ENCODE measurements around the gene SCGB2A2. TPM values are rescaled to one million over a fixed set of nuclear protein-coding genes. Genes with fewer than 3 reads are reported as not detected.

SCGB2A2 gene
- polyA plus RNA-seq (2013, experiment 1 of 2), result not detected
- not detected for polyA plus RNA-seq (2013, experiment 2 of 2)

DNA sequence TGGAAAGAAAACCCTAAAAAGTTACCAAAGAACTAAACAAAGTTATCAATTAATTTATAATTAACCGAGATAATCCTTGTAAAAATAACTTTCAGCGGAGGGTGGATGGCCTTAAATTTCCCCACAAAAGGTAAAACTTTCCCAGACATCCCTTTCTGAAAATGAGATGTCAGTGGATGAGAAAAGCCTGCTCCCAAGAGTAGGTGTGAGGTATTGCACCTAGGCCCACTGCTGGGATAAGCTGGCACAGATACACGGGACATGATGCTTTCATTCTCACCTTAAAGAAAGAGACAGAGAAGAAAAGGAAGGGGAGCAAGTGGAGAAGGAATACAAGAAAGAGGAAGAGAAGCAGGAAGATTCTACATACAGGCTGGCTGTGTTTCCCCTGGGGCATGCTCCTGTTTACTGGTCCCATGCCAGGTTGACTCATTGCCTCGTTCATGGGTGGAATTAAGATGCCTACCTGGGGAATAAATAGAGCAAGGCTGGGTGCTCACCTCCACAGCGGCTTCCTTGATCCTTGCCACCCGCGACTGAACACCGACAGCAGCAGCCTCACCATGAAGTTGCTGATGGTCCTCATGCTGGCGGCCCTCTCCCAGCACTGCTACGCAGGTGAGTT lies at the start of gene SCGB2A2:
SCGB2A2 (plus strand) TSS at position 505 of the 625 bp plus-strand sequence; CDS start at position 564, 59 bp downstream.
- Histone ChIP-seq H2AK5ac (ENCODE audit: low read depth, low read length) (no peak within 1 kb of the TSS), H2BK12ac (ENCODE audit: low read length) (no peak within 1 kb of the TSS), H3K4ac (ENCODE audit: low read length) (no peak within 1 kb of the TSS), H3K23ac (ENCODE audit: low read depth, low read length, poor library complexity) (no peak within 1 kb of the TSS), H3K18ac (ENCODE audit: low read length) (no peak within 1 kb of the TSS), H3K4me1 (ENCODE audit: control insufficient read depth in 2 of 2, insufficient read depth in 1 of 2, low read depth in 1 of 2, low read length in 2 of 2) (no peaks in the 10 kb centered on the region), H3K27me3 (ENCODE audit: control insufficient read depth in 3 of 3, insufficient read depth in 3 of 3, low read depth in 1 of 3, low read length in 3 of 3) (no peaks in the 10 kb centered on the region), H3K36me3 (replicated peaks in 1 of 2; ENCODE audit: control insufficient read depth in 2 of 2, insufficient read depth in 2 of 2, low read length in 2 of 2) (no peaks in the 10 kb centered on the region), H3K4me3 (ENCODE audit: low read length in 2 of 2) (no peak within 1 kb of the TSS), H2BK15ac (ENCODE audit: low read length) (no peak within 1 kb of the TSS), H3K79me1 (ENCODE audit: low read depth, low read length) (no peaks in the 10 kb centered on the region), H2BK5ac (ENCODE audit: low read length) (no peak within 1 kb of the TSS), H4K91ac (ENCODE audit: low read depth, low read length, poor library complexity) (no peak within 1 kb of the TSS), H2BK120ac (ENCODE audit: low read depth, low read length) (no peak within 1 kb of the TSS), H3K9me3 (replicated peaks in 1 of 2; ENCODE audit: control insufficient read depth in 2 of 2, insufficient read depth in 1 of 2, low read depth in 1 of 2, low read length in 2 of 2) (peaks cover 0 to 2% of the 10 kb centered on the region in 2 donors), H3K9ac (ENCODE audit: low read depth, low read length, poor library complexity) (no peak within 1 kb of the TSS), H2AFZ (ENCODE audit: low read length) (no peak within 1 kb of the TSS), H3K27ac (replicated peaks; ENCODE audit: low read length) (no peak within 1 kb of the TSS), H3K4me2 (ENCODE audit: insufficient read depth, low read length, poor library complexity, severe bottlenecking) (no peak within 1 kb of the TSS), H4K8ac (ENCODE audit: low read depth, low read length) (no peak within 1 kb of the TSS), H3K14ac (ENCODE audit: low read length) (no peak within 1 kb of the TSS)
- no peak for DNase-seq (ENCODE audit: low spot score)
- no CpG with 5 or more reads among the region's 10 CpGs for WGBS, 2 donors (ENCODE audit: extremely low coverage in 2 of 2, insufficient read length in 2 of 2, insufficient replicate concordance in 1 of 2)

DNA sequence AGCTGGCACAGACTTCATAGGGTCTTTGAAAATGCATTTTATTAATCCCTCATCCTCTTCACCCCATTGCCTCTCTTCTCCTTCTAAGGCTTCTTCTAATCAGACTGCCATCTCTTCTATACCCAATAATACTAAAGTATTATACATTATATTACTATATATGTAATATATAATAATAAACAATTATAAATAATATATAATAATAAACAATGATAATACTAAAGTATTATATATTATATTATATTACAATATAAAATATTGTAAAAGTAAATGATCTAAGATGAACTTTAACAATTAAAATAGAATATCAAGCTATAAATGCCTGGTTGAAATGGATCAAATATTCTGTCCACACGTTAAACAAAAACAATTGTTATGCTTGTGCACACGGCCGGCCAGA lies 48.5 kb upstream of the SCGB2A2 start:
- Histone ChIP-seq H2BK15ac (ENCODE audit: low read length) (no peak overlapping the region), H3K4me3 (ENCODE audit: low read length in 2 of 2) (no peak overlapping the region), H3K18ac (ENCODE audit: low read length) (no peak overlapping the region), H3K9ac (ENCODE audit: low read depth, low read length, poor library complexity) (no peak overlapping the region), H4K8ac (ENCODE audit: low read depth, low read length) (no peak overlapping the region), H3K23ac (ENCODE audit: low read depth, low read length, poor library complexity) (no peak overlapping the region), H3K79me1 (ENCODE audit: low read depth, low read length) (no peaks in the 10 kb centered on the region), H3K36me3 (replicated peaks in 1 of 2; ENCODE audit: control insufficient read depth in 2 of 2, insufficient read depth in 2 of 2, low read length in 2 of 2) (peaks cover 0 to 2% of the 10 kb centered on the region in 2 donors), H2BK12ac (ENCODE audit: low read length) (no peak overlapping the region), H3K9me3 (replicated peaks in 1 of 2; ENCODE audit: control insufficient read depth in 2 of 2, insufficient read depth in 1 of 2, low read depth in 1 of 2, low read length in 2 of 2) (peaks cover 10 to 18% of the 10 kb centered on the region in 2 donors), H3K27ac (replicated peaks; ENCODE audit: low read length) (no peak overlapping the region), H3K4me2 (ENCODE audit: insufficient read depth, low read length, poor library complexity, severe bottlenecking) (no peak overlapping the region), H2AK5ac (ENCODE audit: low read depth, low read length) (no peak overlapping the region), H2BK120ac (ENCODE audit: low read depth, low read length) (no peak overlapping the region), H3K4me1 (ENCODE audit: control insufficient read depth in 2 of 2, insufficient read depth in 1 of 2, low read depth in 1 of 2, low read length in 2 of 2) (no peaks in the 10 kb centered on the region), H2BK5ac (ENCODE audit: low read length) (no peak overlapping the region), H4K91ac (ENCODE audit: low read depth, low read length, poor library complexity) (no peak overlapping the region), H3K4ac (ENCODE audit: low read length) (no peak overlapping the region), H3K27me3 (ENCODE audit: control insufficient read depth in 3 of 3, insufficient read depth in 3 of 3, low read depth in 1 of 3, low read length in 3 of 3) (peaks cover 0 to 3% (median 0%) of the 10 kb centered on the region in 3 experiments), H2AFZ (ENCODE audit: low read length) (no peak overlapping the region), H3K14ac (ENCODE audit: low read length) (no peak overlapping the region)
- DNase-seq (ENCODE audit: low spot score), result no peak
- no CpG with 5 or more reads among the region's 3 CpGs for WGBS, 2 donors (ENCODE audit: extremely low coverage in 2 of 2, insufficient read length in 2 of 2, insufficient replicate concordance in 1 of 2)

DNA sequence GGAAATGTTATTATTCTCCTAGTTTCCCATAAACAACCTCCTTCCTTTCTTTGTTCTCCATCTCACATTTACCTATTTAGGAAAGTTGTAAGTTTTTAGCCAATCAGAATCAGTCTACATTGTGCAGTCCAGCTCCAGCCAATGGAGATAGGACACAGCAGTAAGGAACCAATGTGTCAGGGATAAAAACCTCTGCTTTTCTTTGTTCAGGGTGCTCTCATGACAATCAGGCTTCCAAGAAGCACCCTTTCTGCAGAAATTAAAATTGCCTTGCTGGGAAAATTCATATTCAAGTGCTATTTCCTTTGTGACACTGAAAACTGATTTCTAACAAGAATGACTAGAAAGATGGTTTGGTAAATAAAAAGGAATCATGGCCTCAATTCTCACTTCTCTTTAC lies 46.9 kb upstream of the SCGB2A2 start:
- Histone ChIP-seq H3K9ac (ENCODE audit: low read depth, low read length, poor library complexity) (no peak overlapping the region), H3K4me1 (ENCODE audit: control insufficient read depth in 2 of 2, insufficient read depth in 1 of 2, low read depth in 1 of 2, low read length in 2 of 2) (no peaks in the 10 kb centered on the region), H3K18ac (ENCODE audit: low read length) (no peak overlapping the region), H3K79me1 (ENCODE audit: low read depth, low read length) (no peaks in the 10 kb centered on the region), H2BK15ac (ENCODE audit: low read length) (no peak overlapping the region), H2BK120ac (ENCODE audit: low read depth, low read length) (no peak overlapping the region), H2AK5ac (ENCODE audit: low read depth, low read length) (no peak overlapping the region), H3K36me3 (replicated peaks in 1 of 2; ENCODE audit: control insufficient read depth in 2 of 2, insufficient read depth in 2 of 2, low read length in 2 of 2) (peaks cover 0 to 2% of the 10 kb centered on the region in 2 donors), H3K4me2 (ENCODE audit: insufficient read depth, low read length, poor library complexity, severe bottlenecking) (no peak overlapping the region), H4K91ac (ENCODE audit: low read depth, low read length, poor library complexity) (no peak overlapping the region), H3K27ac (replicated peaks; ENCODE audit: low read length) (no peak overlapping the region), H3K23ac (ENCODE audit: low read depth, low read length, poor library complexity) (no peak overlapping the region), H4K8ac (ENCODE audit: low read depth, low read length) (no peak overlapping the region), H3K9me3 (replicated peaks in 1 of 2; ENCODE audit: control insufficient read depth in 2 of 2, insufficient read depth in 1 of 2, low read depth in 1 of 2, low read length in 2 of 2) (peaks cover 10 to 18% of the 10 kb centered on the region in 2 donors), H2BK5ac (ENCODE audit: low read length) (no peak overlapping the region), H2AFZ (ENCODE audit: low read length) (no peak overlapping the region), H3K4me3 (ENCODE audit: low read length in 2 of 2) (no peak overlapping the region), H2BK12ac (ENCODE audit: low read length) (no peak overlapping the region), H3K27me3 (ENCODE audit: control insufficient read depth in 3 of 3, insufficient read depth in 3 of 3, low read depth in 1 of 3, low read length in 3 of 3) (no peaks in the 10 kb centered on the region), H3K14ac (ENCODE audit: low read length) (no peak overlapping the region), H3K4ac (ENCODE audit: low read length) (no peak overlapping the region)
- DNase-seq (ENCODE audit: low spot score), result no peak

DNA sequence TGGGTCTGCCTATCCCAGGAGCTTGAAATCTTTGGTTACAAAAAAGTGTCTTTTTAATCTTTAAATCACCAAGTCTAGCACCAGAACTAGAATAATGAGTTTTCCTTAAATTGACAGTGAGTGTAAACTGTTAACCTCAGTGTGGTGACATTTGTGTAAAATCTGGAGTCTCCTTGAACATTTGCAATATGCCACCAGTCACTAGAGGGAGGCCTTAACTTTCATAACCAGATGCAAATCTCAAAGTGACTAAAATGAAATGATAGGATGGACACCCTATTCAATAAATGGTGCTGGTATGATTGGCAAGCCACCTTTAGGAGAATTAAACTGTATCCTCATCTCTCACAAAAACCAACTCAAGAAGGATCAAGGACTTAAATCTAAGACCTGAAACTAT lies 36.2 kb upstream of the SCGB2A2 start:
- Histone ChIP-seq H3K27me3 (ENCODE audit: control insufficient read depth in 3 of 3, insufficient read depth in 3 of 3, low read depth in 1 of 3, low read length in 3 of 3) (peaks cover 0 to 8% (median 0%) of the 10 kb centered on the region in 3 experiments), H2BK120ac (ENCODE audit: low read depth, low read length) (no peak overlapping the region), H3K4me1 (ENCODE audit: control insufficient read depth in 2 of 2, insufficient read depth in 1 of 2, low read depth in 1 of 2, low read length in 2 of 2) (no peaks in the 10 kb centered on the region), H4K8ac (ENCODE audit: low read depth, low read length) (no peak overlapping the region), H3K4me3 (ENCODE audit: low read length in 2 of 2) (no peak overlapping the region), H3K18ac (ENCODE audit: low read length) (no peak overlapping the region), H3K4ac (ENCODE audit: low read length) (no peak overlapping the region), H2AK5ac (ENCODE audit: low read depth, low read length) (no peak overlapping the region), H2AFZ (ENCODE audit: low read length) (no peak overlapping the region), H3K23ac (ENCODE audit: low read depth, low read length, poor library complexity) (no peak overlapping the region), H3K14ac (ENCODE audit: low read length) (no peak overlapping the region), H3K9ac (ENCODE audit: low read depth, low read length, poor library complexity) (no peak overlapping the region), H2BK5ac (ENCODE audit: low read length) (no peak overlapping the region), H3K27ac (replicated peaks; ENCODE audit: low read length) (no peak overlapping the region), H3K9me3 (replicated peaks in 1 of 2; ENCODE audit: control insufficient read depth in 2 of 2, insufficient read depth in 1 of 2, low read depth in 1 of 2, low read length in 2 of 2) (no peaks in the 10 kb centered on the region), H4K91ac (ENCODE audit: low read depth, low read length, poor library complexity) (no peak overlapping the region), H2BK15ac (ENCODE audit: low read length) (no peak overlapping the region), H3K36me3 (replicated peaks in 1 of 2; ENCODE audit: control insufficient read depth in 2 of 2, insufficient read depth in 2 of 2, low read length in 2 of 2) (no peaks in the 10 kb centered on the region), H2BK12ac (ENCODE audit: low read length) (no peak overlapping the region), H3K79me1 (ENCODE audit: low read depth, low read length) (no peaks in the 10 kb centered on the region), H3K4me2 (ENCODE audit: insufficient read depth, low read length, poor library complexity, severe bottlenecking) (no peak overlapping the region)
- no peak for DNase-seq (ENCODE audit: low spot score)
